Prostate gland (tissue), 2 donors: ENCODE data around the gene C17orf107.

Experiments
- POLR2A ChIP-seq: fragments of 450-650 bp; IDR thresholded peaks from one replicate; pipeline ENCODE4 v1.6.1; 2016; ENCODE audit warnings: antibody characterized with exemption, mild to moderate bottlenecking
- POLR2AphosphoS5 ChIP-seq: sonication (generic); formaldehyde crosslinking; IDR thresholded peaks from one replicate; pipeline ENCODE4 v1.6.1; 2017; ENCODE audit warnings: antibody characterized with exemption
- TF ChIP-seq, protein P1 (sequence below), 4 experiments: fragments of 200-600 bp in 2 of 4; fragments of 450-650 bp in 2 of 4; sonication (generic) in 2 of 4; IDR thresholded peaks; 1 replicate in 3 of 4; 2 replicates in 1 of 4; pipeline ENCODE4 v1.5.1; 2016 to 2019; ENCODE audit warnings: antibody characterized with exemption in 4 of 4, mild to moderate bottlenecking in 2 of 4, moderate library complexity in 2 of 4

GRCh38 chr17:4944554-4945175, 45.3 kb downstream of the C17orf107 start:
- TF ChIP-seq POLR2A: no peak
- TF ChIP-seq, protein P1, sequence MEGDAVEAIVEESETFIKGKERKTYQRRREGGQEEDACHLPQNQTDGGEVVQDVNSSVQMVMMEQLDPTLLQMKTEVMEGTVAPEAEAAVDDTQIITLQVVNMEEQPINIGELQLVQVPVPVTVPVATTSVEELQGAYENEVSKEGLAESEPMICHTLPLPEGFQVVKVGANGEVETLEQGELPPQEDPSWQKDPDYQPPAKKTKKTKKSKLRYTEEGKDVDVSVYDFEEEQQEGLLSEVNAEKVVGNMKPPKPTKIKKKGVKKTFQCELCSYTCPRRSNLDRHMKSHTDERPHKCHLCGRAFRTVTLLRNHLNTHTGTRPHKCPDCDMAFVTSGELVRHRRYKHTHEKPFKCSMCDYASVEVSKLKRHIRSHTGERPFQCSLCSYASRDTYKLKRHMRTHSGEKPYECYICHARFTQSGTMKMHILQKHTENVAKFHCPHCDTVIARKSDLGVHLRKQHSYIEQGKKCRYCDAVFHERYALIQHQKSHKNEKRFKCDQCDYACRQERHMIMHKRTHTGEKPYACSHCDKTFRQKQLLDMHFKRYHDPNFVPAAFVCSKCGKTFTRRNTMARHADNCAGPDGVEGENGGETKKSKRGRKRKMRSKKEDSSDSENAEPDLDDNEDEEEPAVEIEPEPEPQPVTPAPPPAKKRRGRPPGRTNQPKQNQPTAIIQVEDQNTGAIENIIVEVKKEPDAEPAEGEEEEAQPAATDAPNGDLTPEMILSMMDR (IDR thresholded peaks at IDR 0.05): no peak
- no peak for TF ChIP-seq POLR2AphosphoS5
